Right cardiac atrium (tissue), 5 donors: Measurements from ENCODE around the gene EIF3CL. TPM values are rescaled to one million over a fixed set of nuclear protein-coding genes. Genes with fewer than 3 reads are reported as not detected.
"Not testable (repeated sequence)": the region's sequence is repeated elsewhere in the genome, so short reads cannot be mapped to it uniquely, and the experiment has no call there.

Experiments
- ATAC-seq, 2 donors: fragments of 200-7000 bp; cut with Tn5 transposase; one replicate each; pipeline versions ENCODE4 v1.8.0 to v1.9.1; 2020; ENCODE audit warnings: moderate library complexity in 2 of 2, mild to moderate bottlenecking in 1 of 2
- DNase-seq, 3 donors: peaks; one replicate each; pipeline ENCODE4 v3.0.0-alpha.2; 2020
- H3K27ac ChIP-seq: one replicate; pipeline ENCODE4 v1.5.1; 2013; ENCODE audit warnings: mild to moderate bottlenecking, low read length, control low read depth, moderate library complexity
- H3K27me3 ChIP-seq: one replicate; pipeline ENCODE4 v1.6.1; 2013; ENCODE audit not compliant: control insufficient read depth, insufficient read depth
- H3K4me1 ChIP-seq: one replicate; pipeline ENCODE4 v1.6.1; 2013; ENCODE audit warnings: low read length; ENCODE audit not compliant: control insufficient read depth, insufficient read depth
- H3K4me3 ChIP-seq: one replicate; pipeline ENCODE4 v1.5.1; 2013; ENCODE audit warnings: low read length, control low read depth
- H3K9me3 ChIP-seq: one replicate; pipeline ENCODE4 v1.6.1; 2013; ENCODE audit warnings: low read length; ENCODE audit not compliant: control insufficient read depth
- WGBS: extraction: QIAGEN DNeasy Blood & Tissue Kit; methylation state at CpG from one replicate; pipeline ENCODE4 v1.1.7; 2013; 5-methylcytosine and 5-hydroxymethylcytosine counted together
- intact Hi-C, 4 donors: fragments of 100-400 bp; cut with DNase I; formaldehyde crosslinking; loops; one replicate each; pipeline versions ENCODE4 v1.11.0 to v1.14.0; 2022 to 2023
- polyA plus RNA-seq: library from polyadenylated mRNA; stranded (reverse); fragments of 200-250 nt; gene quantifications from one replicate; pipeline ENCODE4 v1.2.3, GENCODE V29; 2013
- total RNA-seq, 4 donors: library from RNA; stranded (reverse); fragmentation: NEBNext Ultra II Directional; extraction: Animal tissue kit (Norgen Biotek cat#: 25700); gene quantifications; one replicate each; pipeline ENCODE4 v1.2.1, GENCODE V29; 2021
- donor health status: healthy with polysubstance abuse.
- donor health status: DM: no; HTN: yes; CAD: no.
- donor health status: DM: no; HTN: no; CAD: no.
- donor health status: DM: no; HTN: yes; CAD: no; lungs with severe emphysema.
- donor health status: DM: yes; HTN: yes; CAD: no.

The EIF3CL gene
- total and polyA plus RNA-seq, 5 donors = 17.4 to 54.2 (median 38.5) TPM

- ATAC-seq, H3K27me3 ChIP-seq, H3K4me1 ChIP-seq, intact Hi-C loops, H3K27ac ChIP-seq, H3K9me3 ChIP-seq, DNase-seq, H3K4me3 ChIP-seq: not testable (repeated sequence)
- WGBS = no CpG with 5 or more reads among the region's 7 CpGs
Observed at GRCh38 chr16:28413585-28413984, 9.9 kb upstream of the EIF3CL start.

GRCh38 chr16:28392054-28392453, 11.6 kb downstream of the EIF3CL start:
- ATAC-seq, H3K4me3 ChIP-seq, H3K27me3 ChIP-seq, H3K4me1 ChIP-seq, intact Hi-C loops, H3K27ac ChIP-seq, H3K9me3 ChIP-seq, DNase-seq: not testable (repeated sequence)
- WGBS = no CpG with 5 or more reads among the region's 5 CpGs

- WGBS = 74% methylated on average over 2 of the region's 10 CpGs
- peak; percentile 79 to 91 for ATAC-seq
Observed at GRCh38 chr16:28382177-28382867, 21.3 kb downstream of the EIF3CL start.

DNA sequence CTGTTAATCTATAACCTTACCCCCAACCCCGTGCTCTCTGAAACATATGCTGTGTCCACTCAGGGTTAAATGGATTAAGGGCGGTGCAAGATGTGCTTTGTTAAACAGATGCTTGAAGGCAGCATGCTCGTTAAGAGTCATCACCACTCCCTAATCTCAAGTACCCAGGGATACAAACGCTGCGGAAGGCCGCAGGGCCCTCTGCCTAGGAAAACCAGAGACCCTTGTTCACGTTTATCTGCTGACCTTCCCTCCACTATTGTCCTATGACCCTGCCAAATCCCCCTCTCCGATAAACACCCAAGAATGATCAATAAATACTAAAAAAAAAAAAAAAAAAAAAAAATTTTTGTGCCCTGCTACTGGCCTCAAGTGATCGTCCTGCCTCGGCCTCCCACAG, 25.8 kb downstream of the EIF3CL start:
- H3K4me3 ChIP-seq, ATAC-seq, H3K27ac ChIP-seq, intact Hi-C loops, H3K27me3 ChIP-seq, H3K4me1 ChIP-seq, H3K9me3 ChIP-seq: not testable (repeated sequence)
- 75% methylated on average over 5 of the region's 10 CpGs for WGBS
- DNase-seq = peak in 2 of 3 donors; percentile 26 to 31

More at GRCh38 chr16:28382177-28382867, 21.3 kb downstream of the EIF3CL start:
- intact Hi-C loops, H3K4me3 ChIP-seq, DNase-seq, H3K27me3 ChIP-seq, H3K9me3 ChIP-seq, H3K27ac ChIP-seq, H3K4me1 ChIP-seq: not testable (repeated sequence)

- ATAC-seq, H3K9me3 ChIP-seq, H3K27ac ChIP-seq, intact Hi-C loops, H3K27me3 ChIP-seq, H3K4me3 ChIP-seq, H3K4me1 ChIP-seq: not testable (repeated sequence)
- peak in 2 of 3 donors; percentile 23 to 41 for DNase-seq
- 96% methylated on average over 29 of the region's 38 CpGs for WGBS
Observed at GRCh38 chr16:28377108-28377625, 26.5 kb downstream of the EIF3CL start.

GRCh38 chr16:28375115-28375514, 28.5 kb downstream of the EIF3CL start:
- H3K27ac ChIP-seq, H3K4me1 ChIP-seq, H3K27me3 ChIP-seq, intact Hi-C loops, DNase-seq, H3K4me3 ChIP-seq, H3K9me3 ChIP-seq: not testable (repeated sequence)
- WGBS = 4% methylated on average over 3 of the region's 8 CpGs
- ATAC-seq = peak; percentile 26 to 49

GRCh38 chr16:28374281-28374680, 29.4 kb downstream of the EIF3CL start:
- H3K9me3 ChIP-seq, H3K4me3 ChIP-seq, H3K4me1 ChIP-seq, intact Hi-C loops, H3K27ac ChIP-seq, H3K27me3 ChIP-seq: not testable (repeated sequence)
- peak in 1 of 2 donors; percentile 48 for ATAC-seq
- WGBS = 2% methylated on average over 9 of the region's 25 CpGs
- peak in 1 of 3 donors; percentile 14 for DNase-seq

- ATAC-seq (peak; percentile 13 to 14), DNase-seq (peak; percentile 4 to 21 (median 9))
- H3K27me3 ChIP-seq, H3K9me3 ChIP-seq, H3K4me1 ChIP-seq, intact Hi-C loops, H3K4me3 ChIP-seq, H3K27ac ChIP-seq: not testable (repeated sequence)
- WGBS = 30% methylated on average over 24 of the region's 32 CpGs
Observed at GRCh38 chr16:28367926-28368325, 35.7 kb downstream of the EIF3CL start.

GRCh38 chr16:28364268-28365173, 39.1 kb downstream of the EIF3CL start:
- DNase-seq (peak in 2 of 3 donors; percentile 27 to 39), ATAC-seq (peak; percentile 97 to 98)
- H3K4me3 ChIP-seq, H3K4me1 ChIP-seq, H3K27me3 ChIP-seq, H3K9me3 ChIP-seq, intact Hi-C loops, H3K27ac ChIP-seq: not testable (repeated sequence)
- WGBS = 3% methylated on average over 15 of the region's 75 CpGs

DNA sequence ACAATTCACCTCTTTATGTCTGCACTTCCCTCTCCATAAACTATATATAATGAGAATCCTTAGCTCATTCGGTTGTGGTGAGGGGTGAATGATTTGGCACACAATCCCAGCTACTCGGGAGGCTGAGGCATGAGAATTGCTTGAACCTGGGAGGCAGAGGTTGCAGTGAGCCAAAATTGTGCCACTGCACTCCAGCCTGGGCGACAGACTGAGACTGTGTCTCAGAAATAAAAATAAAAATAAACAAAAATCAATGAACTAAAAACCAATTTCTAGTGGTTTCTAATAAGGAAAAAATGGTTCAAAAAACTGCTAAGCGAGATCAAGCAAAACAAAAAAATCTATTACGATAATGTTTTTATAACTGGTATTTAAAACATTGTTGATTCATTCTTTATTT, 40.2 kb downstream of the EIF3CL start, which contains the start of gene NPIPB6:
Gene NPIPB6 (minus strand): TSS at position 101 of the 400 bp plus-strand sequence. CDS start 686 bp downstream, outside the sequence.
- ATAC-seq, DNase-seq, H3K9me3 ChIP-seq, H3K27ac ChIP-seq, intact Hi-C loops, H3K27me3 ChIP-seq, H3K4me1 ChIP-seq, H3K4me3 ChIP-seq: not testable (repeated sequence)
- no CpG with 5 or more reads among the region's 5 CpGs for WGBS

- DNase-seq, intact Hi-C loops, ATAC-seq, H3K4me3 ChIP-seq, H3K27me3 ChIP-seq, H3K4me1 ChIP-seq, H3K27ac ChIP-seq, H3K9me3 ChIP-seq: not testable (repeated sequence)
- 89% methylated on average over 2 of the region's 5 CpGs for WGBS
Observed at GRCh38 chr16:28362600-28362999, 41.0 kb downstream of the EIF3CL start.
